Kidney capillary endothelial cell (primary cell): ENCODE measurements around the gene ALK.
A peak's percentile ranks its signal among the peaks of the same experiment; 100 is the strongest.
"Not testable (repeated sequence)": the region's sequence is repeated elsewhere in the genome, so short reads cannot be mapped to it uniquely, and the experiment has no call there.

Experiments used
- DNase-seq: peaks from one replicate; pipeline ENCODE4 v3.0.0-alpha.2; 2018; ENCODE audit warnings: low spot score

Gene ALK

DNA sequence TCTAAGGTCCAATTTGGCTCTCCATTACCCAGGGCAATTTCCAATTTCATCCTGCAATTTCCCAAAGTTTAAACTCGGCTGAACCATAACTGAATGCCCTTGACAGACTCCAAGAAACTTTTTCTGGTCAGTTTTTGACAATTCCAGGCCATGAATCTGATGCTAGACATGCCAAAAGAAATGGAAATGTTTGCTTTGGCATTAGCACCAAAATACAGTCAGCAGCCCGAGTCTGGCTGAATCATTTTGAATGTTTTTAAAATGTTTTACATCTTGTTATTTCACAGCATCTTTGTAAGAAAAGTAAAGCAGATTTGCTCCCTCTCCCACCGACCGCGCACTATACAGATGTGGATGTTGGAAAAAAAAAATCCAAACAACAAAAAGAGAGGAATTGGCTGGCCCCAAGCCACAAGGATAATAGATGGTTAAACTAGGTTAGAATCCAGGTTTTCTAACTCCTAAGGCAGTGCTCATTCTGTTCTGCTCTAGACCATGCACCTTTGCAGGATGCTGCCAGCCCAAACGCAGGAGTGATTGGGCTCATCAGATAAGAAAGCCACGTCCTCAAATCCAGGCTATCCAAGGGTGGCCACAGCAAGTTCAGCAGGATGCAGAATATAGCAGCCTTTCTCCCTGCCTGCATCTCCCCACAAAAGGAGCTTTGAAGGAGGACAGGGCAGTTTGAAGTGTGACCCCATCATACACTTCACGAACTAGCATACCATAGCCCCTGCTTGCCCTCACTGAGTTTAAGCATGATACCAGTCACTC, 167.5 kb downstream of the ALK start:
- no peak for DNase-seq

DNA sequence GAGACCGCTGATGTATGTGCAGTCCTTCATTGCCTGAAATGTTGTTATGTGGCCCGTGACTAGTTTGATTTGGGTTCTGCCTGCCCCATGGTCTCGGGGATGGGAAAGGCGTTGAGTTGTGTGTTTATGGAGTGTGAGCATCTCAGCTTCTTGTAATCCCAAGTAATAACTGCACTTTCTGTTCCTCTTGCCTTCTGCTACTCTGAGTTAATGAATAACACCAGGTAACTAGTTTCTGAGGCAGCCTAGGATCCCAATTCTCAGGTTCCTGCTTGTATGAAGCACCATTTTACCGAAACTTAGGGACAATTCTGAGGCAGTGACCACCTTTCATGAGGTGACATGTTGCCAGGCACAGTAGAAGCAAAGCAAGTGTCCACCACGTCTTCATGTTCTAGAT, 170.0 kb downstream of the ALK start:
- DNase-seq = no peak

DNA sequence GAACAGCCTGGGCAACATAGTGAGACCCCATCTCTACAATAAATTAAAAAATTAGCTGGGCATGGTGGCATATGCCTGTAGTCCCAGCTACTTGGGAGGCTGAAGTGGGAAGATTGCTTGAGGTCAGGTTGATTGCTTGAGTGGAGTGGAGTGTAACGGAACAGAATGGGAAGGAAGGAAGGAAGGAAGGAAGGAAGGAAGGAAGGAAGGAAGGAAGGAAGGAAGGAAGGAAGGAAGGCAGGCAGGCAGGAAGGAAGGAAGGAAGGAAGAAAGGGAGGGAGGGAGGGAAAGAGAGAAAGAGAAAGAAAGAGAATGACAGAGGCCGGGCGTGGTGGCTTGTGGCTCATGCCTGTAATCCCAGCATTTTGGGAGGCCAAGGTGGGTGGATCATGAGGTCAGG, 170.9 kb downstream of the ALK start:
- DNase-seq = not testable (repeated sequence)

DNA sequence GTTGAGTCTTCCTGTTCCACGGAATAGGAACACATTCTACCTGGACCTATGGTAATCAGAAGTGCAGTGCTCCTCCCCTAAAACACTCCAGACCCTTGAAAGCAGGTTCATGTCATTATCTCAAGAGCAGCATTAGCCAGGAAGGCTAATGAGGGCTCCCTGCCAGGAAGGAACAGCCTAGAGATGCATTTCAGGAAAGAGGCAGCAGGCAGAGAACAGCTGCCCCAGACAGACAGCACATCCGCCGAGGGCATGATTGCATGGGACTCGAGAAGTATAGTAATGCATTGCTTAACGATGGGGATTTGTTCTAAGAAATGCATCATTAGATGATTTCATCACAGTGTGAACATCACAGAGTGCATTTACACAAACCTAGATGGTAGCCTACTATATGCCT, 171.5 kb downstream of the ALK start:
- DNase-seq = no peak

DNA sequence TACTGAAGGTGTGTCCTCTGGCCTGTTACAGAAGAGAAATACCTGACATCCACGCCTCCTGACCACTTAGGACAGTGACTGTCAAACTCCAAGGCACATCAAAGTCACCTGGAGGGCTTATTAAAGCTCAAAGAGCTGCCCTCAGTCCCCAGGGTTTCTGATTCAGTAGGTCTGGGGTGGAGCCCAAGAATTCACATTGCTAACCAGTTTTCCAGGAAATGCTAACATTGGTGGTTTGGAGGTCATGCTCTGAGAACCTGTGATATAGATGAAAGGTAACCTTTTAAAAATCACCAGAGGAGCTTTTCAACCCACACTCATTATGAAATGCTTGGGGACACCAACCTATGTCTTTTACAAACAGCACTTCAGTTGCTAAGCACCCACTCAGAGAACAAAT, 172.3 kb downstream of the ALK start:
- DNase-seq = no peak

DNA sequence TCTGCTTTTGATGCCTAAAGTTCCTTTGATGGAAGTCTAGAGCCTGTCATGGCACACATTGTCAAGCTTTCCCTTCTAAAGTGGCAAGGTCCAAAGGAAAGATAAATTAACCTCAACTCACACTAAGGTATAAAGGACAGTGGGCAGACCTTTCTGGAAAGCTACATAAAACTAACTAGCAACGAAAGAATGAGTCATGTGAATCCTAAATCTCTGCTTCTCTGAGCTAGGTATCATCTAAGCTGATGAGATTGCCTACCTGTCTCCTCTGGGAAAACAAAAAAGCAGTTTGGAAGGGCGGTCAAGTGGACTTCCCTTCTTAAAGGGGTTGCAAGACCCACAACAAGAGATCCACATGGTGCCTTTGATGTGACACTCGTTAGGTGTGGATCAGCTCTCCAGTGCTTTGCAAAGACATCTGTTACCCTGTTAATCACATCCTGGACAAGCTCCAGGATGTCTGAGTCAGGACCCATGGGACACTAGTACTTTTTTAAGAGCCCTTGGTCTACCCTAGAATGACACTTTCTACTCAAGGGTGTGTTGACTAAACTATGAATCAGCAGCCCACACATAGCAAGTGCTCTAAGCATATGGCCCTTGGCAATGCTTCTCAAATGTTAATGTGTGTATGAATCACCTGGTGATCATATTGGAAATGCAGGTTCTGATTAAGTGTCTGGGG, 173.5 kb downstream of the ALK start:
- peak; percentile 81 for DNase-seq

DNA sequence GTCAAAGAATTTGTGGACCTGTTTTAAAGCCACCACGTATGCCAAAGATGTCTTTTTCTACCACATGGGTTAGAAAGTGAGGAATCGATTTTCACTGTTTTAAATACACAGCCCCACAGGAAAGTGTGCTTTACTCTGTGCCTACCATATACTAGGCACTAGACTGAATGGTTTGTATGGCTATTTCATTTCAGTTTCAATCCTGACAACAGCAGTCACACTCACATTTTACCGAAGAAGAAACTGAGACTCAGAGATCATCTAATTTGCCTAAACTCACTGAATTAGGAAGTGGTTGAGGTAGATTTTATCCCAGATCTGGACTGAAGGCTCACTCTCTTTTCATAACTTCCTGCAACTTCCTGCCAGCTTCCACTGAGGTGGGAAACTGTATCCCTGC, 176.4 kb downstream of the ALK start:
- DNase-seq = no peak

DNA sequence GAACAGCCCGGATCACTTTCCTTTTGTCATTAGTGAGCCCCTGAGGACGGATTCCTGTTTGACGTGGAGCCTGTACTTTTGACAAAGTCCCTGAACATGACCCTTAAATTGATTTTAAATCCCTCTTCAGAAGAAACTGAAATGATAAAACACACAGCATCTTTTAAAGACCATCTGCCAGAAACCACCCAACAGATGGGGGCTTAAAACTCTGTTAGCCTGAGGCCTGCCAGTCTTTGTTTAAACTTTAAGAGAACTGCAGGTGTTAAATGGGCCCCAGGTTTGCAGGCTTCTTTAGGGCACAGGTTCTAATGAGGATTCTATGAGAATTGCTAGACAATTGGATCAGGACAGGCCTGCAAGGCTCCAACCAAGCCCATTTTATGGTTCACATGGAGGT, 177.9 kb downstream of the ALK start:
- DNase-seq = no peak

DNA sequence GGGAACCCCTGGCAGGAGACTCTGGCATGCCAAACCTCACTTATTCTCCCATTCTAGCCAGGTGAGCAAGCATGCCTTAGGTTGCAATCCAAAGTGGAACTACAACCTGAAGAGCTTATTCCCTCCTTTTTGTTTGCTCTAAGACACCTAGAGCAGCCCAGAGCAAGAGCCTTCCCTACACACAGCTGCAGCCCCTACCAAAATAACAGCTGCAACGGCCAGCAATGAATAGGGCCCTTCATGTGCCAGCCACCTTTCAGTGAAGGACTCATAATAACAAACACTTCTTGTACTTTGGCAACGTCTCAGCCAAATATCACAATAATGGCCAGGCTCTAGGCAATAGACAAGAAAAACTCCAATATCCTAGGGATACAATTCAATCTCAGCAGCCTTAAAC, 178.7 kb downstream of the ALK start:
- no peak for DNase-seq

DNA sequence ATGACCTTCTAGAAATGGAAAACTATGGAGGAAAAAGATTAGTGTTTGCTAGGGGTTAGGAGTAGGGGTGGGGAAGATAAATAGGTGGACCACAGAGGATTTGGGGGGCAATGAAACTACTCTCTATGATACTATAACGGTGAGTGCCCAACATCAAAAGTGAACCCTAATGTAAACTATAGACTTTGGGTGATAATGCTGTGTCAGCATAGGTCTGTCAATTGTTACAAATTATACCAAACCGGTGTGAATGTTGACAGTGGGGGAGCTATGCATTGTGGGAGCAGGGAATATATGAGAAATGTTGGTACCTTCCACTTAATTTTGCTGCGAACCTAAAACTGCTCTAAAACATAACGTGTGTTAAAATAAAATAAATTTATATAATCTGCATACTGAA, 180.3 kb downstream of the ALK start:
- DNase-seq = no peak

DNA sequence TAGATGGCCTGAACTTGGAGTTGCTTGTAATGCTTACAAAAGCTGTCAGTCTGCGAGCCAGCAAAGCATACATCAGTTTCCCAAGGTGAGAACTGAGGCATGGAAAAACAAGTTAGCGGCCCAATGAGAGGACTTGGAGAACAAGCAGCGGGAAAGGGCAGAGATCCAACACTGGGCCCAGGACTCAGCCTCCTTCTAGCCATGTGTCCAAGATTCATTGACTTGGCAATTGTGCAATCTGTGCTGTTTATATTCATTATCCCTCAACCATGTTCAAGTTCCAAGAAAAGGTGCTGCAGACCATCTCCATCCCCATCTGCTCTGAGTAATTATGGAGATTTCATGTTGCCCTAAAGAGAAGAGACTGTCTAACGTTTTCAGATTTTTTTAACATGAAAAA, 187.4 kb downstream of the ALK start:
- DNase-seq = no peak

DNA sequence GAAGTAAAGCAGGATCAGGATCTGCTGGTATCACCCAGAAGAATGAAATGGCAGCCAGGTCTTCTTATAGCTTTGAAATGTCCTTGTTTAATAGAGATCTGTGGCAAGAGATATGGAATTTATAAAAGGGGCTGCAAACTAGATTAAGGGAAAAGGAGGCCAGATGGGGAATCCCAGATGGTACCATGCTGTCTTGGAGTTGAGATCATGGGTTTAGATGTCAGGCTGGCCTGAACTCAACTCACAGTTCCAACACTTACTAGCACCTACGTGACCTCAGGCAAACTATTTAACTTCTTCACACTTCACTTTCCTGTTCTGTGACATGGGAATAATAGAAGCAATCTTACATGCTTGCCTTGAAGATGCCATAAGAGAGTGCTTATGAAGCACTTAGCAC, 188.2 kb downstream of the ALK start:
- no peak for DNase-seq

DNA sequence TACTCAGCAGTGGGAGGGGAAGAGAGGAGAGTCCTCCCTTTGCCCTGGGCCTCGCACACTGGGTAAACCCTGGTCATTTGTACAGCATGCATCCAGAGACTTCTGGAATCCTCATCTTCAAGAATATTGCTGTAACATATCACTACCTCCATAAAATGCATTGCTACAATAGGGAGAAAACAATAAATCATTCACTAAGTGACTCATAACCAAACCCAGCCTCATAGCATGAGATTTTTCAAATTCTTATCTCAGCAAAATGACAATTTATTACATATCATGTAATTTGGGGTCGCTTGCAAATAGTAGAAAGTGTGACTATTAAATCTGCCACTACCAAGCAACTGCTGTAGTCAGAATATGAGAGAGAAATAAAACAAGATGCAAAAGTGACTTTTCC, 189.4 kb downstream of the ALK start:
- no peak for DNase-seq

DNA sequence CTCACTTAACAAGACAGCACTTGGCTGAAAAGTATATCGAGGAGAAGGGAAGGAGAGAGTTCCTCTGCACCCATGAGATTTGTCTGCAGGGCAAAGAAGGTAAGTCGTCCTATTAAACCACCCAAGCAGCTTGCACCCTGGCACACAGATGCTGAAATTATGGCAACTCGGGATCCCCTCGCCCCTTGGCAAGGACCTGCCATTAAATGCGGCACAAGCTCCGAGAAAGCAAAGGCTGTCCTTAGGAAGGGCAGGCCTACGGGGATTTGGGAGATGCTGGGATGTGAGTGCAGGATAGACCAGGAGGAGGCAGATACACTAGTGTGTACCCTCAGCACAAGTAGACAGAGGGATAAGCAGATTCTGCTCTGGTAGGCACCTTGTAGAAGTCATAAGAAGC, 191.5 kb downstream of the ALK start:
- no peak for DNase-seq

DNA sequence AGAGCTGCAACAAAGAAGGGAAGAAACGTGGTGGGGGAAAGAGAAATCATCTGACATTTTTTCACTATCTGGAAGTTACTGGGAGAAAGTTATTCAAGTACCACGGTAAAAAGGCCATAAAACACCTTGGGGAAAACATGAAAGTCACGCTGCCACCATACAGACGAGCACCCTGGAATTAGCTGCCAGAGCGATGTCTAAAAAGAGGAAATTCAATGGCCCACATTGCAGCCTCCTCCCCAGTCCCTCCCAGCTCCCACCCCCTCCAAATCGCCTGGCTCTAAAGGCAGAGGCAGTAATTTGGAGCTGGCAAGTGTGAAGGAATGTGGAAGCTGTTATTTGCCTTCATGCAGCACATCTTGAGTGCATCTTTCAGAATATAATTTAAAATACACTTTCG, 192.0 kb downstream of the ALK start:
- DNase-seq = no peak

DNA sequence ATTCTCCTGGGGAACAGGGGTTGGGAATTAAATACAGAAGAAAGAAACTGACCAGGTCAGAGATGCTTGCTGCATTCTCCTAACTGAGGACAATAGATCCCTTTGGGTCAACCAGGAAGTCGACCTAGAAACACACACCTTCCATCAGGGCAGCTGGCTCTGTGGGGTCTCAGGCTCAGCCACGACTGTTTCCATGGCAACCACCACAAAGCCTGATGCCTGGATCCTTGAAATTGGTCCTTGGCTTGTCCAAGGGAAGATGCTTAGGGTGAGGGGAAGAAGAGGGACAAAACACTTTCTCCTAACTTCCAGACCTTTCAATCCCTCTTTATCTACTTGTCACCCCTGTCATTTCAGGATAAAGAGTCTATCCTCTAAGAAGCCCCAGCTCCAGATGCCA, 194.4 kb downstream of the ALK start:
- no peak for DNase-seq

DNA sequence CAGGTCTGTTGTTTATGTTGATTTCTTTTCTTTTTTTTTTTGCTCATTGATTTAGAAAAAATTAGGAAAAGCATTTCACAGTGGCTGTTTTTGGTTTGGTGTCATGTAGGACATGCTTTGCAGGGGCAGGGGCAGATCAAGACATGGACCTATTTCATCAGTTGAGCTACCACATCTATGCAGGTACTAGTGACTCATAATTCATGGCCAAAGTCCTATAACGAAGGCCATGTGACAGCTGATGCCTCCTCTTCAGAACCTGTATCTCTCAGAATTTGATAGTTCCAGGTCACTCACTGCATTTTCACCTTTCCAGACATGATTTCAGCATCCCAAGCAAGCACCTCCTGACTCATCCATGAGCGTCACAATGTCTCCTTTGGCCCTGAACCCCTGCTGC, 195.8 kb downstream of the ALK start:
- no peak for DNase-seq

DNA sequence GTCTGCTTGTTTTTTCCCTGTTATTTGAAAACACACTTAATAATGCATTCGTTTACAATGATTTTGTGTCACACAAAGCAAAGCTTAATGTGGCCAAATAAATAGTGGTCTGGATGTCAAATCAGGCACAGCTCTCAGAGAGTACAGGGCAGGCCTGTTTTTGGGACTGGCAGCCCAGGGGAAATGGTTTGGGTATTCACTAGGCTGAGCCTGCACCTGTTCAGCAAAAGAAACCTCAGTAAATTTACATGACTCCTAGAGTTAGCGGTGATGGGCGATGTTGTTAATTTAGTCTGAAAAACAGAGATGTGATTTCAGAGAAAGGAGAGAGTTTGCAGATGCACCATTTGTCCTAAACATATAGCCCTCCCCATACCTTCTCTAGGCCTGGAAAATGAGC, 197.1 kb downstream of the ALK start:
- DNase-seq = no peak

DNA sequence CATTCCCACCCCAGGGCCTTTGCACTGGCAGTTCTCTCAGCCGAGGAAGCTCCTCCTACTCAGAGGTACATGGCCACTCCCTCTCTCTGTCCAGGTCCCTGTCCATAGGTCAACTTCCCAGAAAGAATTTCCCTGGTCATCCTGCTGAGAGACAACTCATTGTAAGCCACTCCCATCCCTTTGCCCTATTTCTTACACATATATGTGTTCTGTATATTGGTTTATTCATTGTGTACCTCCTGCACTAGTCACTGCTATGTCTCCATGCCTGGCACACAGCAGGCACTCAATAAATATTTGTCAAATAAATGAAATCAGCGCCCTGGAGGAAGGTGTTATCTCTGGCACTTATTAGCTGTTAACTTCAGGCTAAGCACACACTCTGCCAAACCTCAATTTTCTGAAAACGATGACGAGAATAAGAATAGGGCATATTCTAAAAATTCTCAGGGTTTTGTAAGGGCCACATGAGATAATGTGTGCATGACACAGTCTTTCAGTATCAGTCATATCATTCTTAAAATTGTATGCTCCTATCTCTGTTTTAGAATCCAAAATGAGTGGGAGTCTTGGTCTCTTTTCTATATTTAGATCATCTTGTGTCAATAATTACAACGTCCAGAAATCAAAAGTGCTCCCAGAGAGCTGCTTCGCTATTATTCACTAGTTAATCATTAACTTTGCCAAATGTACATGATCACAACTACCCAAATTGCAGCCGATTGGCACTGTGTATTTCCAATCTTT, 198.0 kb downstream of the ALK start:
- DNase-seq = no peak

DNA sequence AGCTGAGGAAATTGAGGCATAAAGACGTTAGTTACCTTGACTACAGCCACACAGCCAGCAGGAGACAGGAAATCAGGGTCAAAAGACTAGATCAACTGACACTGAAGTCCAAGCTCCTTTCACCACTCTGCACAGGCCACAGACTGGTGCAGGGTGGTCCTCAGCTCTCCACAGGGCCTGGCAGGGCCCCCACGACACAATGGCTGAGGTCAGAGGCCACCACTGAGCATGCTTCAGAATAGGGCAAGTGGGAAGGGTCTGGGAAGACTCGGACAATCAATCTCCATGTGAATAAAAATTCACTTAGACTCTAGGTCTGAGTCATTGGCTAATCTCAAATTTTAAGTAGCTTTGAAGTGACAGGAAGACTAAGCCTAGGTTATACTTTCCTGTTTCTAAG, 201.7 kb downstream of the ALK start:
- DNase-seq = no peak

DNA sequence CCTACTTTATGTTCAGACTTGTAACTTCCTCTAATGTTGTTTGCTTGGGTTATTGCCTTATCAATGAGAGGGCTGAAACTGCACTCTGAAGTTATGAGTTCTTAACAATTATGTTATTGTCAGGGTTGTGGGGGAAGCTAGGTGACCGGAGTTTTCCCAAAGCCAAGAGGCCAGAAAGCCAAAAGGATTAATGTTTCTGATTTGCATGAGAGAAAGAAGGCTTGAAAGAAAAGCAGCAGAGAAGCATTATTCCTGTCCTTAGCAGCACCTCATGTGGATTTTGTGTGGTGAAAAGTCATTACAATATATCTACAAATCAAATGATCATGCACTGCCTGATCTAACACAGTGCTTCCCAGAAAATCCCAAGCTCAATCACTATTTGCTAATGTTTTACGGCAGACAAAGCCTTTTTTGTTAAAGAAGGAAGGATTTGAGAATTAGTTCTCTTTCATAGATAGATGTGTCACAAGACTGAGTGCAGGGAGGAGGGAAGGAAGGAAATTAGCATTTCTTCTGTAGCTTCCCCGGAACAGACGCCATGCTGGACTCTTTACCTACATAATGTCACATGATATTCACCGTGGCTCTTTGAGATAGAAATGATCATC, 203.2 kb downstream of the ALK start:
- no peak for DNase-seq

DNA sequence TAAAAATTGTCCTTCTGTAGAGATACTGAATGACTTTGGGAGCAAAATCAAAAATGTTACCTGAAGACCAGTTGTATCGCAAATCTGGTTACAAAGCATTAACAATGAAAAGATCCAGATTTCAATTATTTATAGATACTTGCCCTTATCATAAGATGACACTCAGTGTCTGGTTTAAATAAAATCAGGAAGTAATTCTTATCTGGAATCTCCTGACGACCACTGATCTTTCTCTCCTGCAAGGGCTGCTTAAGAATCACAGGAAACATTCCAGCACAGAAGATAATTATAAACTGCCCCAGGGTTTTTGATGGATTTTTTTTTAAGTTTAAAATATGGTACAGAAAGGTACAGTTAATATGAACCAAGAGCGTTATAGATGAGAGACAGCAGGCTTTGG, 205.7 kb downstream of the ALK start:
- no peak for DNase-seq

DNA sequence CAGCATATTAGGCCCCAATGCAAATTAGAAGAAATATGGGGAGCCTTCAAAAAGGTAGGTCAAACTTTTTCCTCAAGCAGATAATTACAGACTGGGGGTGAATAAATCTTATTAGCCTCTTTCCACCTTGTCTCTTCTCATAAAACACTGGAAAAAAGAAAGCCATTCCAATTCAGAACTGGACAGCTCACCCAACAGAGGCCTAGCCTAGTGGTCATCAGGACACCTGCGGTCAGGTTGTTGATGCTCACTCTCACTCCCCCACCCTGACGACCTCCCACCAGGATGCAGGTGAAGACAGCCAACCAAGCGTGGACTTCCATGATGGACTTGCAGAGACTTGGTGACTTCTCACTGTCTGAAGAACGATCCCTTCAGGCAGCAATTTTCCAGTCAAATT, 207.1 kb downstream of the ALK start:
- no peak for DNase-seq
